Duodenal mucosa (tissue), 2 donors: ENCODE data around the gene ZSWIM8.
A peak's percentile ranks its signal among the peaks of the same experiment; 100 is the strongest.

ENCODE experiments used
- H3K27ac ChIP-seq: one replicate; pipeline ENCODE4 v1.7.0; 2013; ENCODE audit warnings: low read depth, low read length
- H3K27me3 ChIP-seq, 2 donors: one replicate each; pipeline ENCODE4 v1.7.0; 2013; ENCODE audit warnings: low read length in 2 of 2, control low read depth in 1 of 2; ENCODE audit not compliant: insufficient read depth in 2 of 2, control insufficient read depth in 1 of 2
- H3K36me3 ChIP-seq, 2 donors: one replicate each; pipeline ENCODE4 v1.7.0; 2013; ENCODE audit warnings: low read length in 2 of 2, control low read depth in 1 of 2; ENCODE audit not compliant: insufficient read depth in 2 of 2, control insufficient read depth in 1 of 2
- H3K4me1 ChIP-seq, 2 donors: one replicate each; pipeline ENCODE4 v1.7.0; 2013; ENCODE audit warnings: low read length in 2 of 2, control low read depth in 1 of 2; ENCODE audit not compliant: insufficient read depth in 2 of 2, control insufficient read depth in 1 of 2
- H3K4me3 ChIP-seq, 2 donors: one replicate each; pipeline ENCODE4 v1.7.0; 2013; ENCODE audit warnings: low read length in 2 of 2, low read depth in 1 of 2
- H3K9ac ChIP-seq, 2 donors: one replicate each; pipeline ENCODE4 v1.7.0; 2013; ENCODE audit warnings: low read length in 2 of 2, low read depth in 1 of 2
- H3K9me3 ChIP-seq, 2 donors: one replicate each; pipeline ENCODE4 v1.7.0; 2013; ENCODE audit warnings: low read length in 2 of 2, control low read depth in 1 of 2; ENCODE audit not compliant: control insufficient read depth in 1 of 2

ZSWIM8 gene

GRCh38 chr10:73813333-73813732 lies 27.9 kb downstream of the ZSWIM8 start:
- Histone ChIP-seq H3K9me3 (no peaks in the 10 kb centered on the region), H3K4me1 (peaks cover 4 to 10% of the 10 kb centered on the region in 2 donors), H3K36me3 (peaks cover 28 to 51% of the 10 kb centered on the region in 2 donors), H3K27me3 (no peaks in the 10 kb centered on the region), H3K27ac (no peak overlapping the region), H3K9ac (no peak overlapping the region), H3K4me3 (no peak overlapping the region)

- H3K4me1 ChIP-seq, result peaks cover 11 to 14% of the 10 kb centered on the region in 2 donors
- H3K9me3 ChIP-seq, result no peaks in the 10 kb centered on the region
- H3K27me3 ChIP-seq, result no peaks in the 10 kb centered on the region
- H3K9ac ChIP-seq, result no peak overlapping the region
- no peak overlapping the region for H3K27ac ChIP-seq
- H3K4me3 ChIP-seq, result no peak overlapping the region
- H3K36me3 ChIP-seq, result peaks cover 26 to 58% of the 10 kb centered on the region in 2 donors
Observed at GRCh38 chr10:73814276-73814895, 29.0 kb downstream of the ZSWIM8 start.

GRCh38 chr10:73814896-73815718 lies 29.7 kb downstream of the ZSWIM8 start:
- Histone ChIP-seq H3K4me3 (no peak overlapping the region), H3K27me3 (no peaks in the 10 kb centered on the region), H3K9me3 (no peaks in the 10 kb centered on the region), H3K9ac (no peak overlapping the region), H3K4me1 (peaks cover 16 to 18% of the 10 kb centered on the region in 2 donors), H3K27ac (no peak overlapping the region), H3K36me3 (peaks cover 26 to 61% of the 10 kb centered on the region in 2 donors)

- Histone ChIP-seq H3K36me3 (peaks cover 26 to 62% of the 10 kb centered on the region in 2 donors), H3K27ac (no peak overlapping the region), H3K9me3 (no peaks in the 10 kb centered on the region), H3K4me1 (peaks cover 13 to 16% of the 10 kb centered on the region in 2 donors), H3K27me3 (no peaks in the 10 kb centered on the region), H3K4me3 (no peak overlapping the region), H3K9ac (no peak overlapping the region)
Observed at GRCh38 chr10:73815719-73816030, 30.3 kb downstream of the ZSWIM8 start.

GRCh38 chr10:73816917-73817729 lies 31.7 kb downstream of the ZSWIM8 start:
- peaks cover 13 to 15% of the 10 kb centered on the region in 2 donors for H3K4me1 ChIP-seq
- no peak overlapping the region for H3K9ac ChIP-seq
- H3K27ac ChIP-seq, result no peak overlapping the region
- H3K9me3 ChIP-seq, result no peaks in the 10 kb centered on the region
- peaks cover 36 to 70% of the 10 kb centered on the region in 2 donors for H3K36me3 ChIP-seq
- no peaks in the 10 kb centered on the region for H3K27me3 ChIP-seq
- no peak overlapping the region for H3K4me3 ChIP-seq

GRCh38 chr10:73817826-73818225 lies 32.4 kb downstream of the ZSWIM8 start:
- no peak overlapping the region for H3K27ac ChIP-seq
- H3K4me1 ChIP-seq, result peaks cover 13 to 15% of the 10 kb centered on the region in 2 donors
- H3K9ac ChIP-seq, result no peak overlapping the region
- no peaks in the 10 kb centered on the region for H3K27me3 ChIP-seq
- H3K4me3 ChIP-seq, result no peak overlapping the region
- no peaks in the 10 kb centered on the region for H3K9me3 ChIP-seq
- H3K36me3 ChIP-seq, result peaks cover 36 to 73% of the 10 kb centered on the region in 2 donors

GRCh38 chr10:73818402-73818801 lies 33.0 kb downstream of the ZSWIM8 start:
- peaks cover 34 to 70% of the 10 kb centered on the region in 2 donors for H3K36me3 ChIP-seq
- H3K27ac ChIP-seq, result no peak overlapping the region
- H3K9ac ChIP-seq, result no peak overlapping the region

GRCh38 chr10:73819081-73819480 lies 33.7 kb downstream of the ZSWIM8 start:
- H3K4me3 ChIP-seq, result no peak overlapping the region
- H3K27me3 ChIP-seq, result no peaks in the 10 kb centered on the region
- H3K9ac ChIP-seq, result no peak overlapping the region
- H3K9me3 ChIP-seq, result no peaks in the 10 kb centered on the region
- no peak overlapping the region for H3K27ac ChIP-seq
- H3K4me1 ChIP-seq, result peaks cover 13 to 15% of the 10 kb centered on the region in 2 donors
- peaks cover 35 to 69% of the 10 kb centered on the region in 2 donors for H3K36me3 ChIP-seq

More at GRCh38 chr10:73818402-73818801, 33.0 kb downstream of the ZSWIM8 start:
- Histone ChIP-seq H3K4me1 (peaks cover 13 to 15% of the 10 kb centered on the region in 2 donors), H3K9me3 (no peaks in the 10 kb centered on the region), H3K27me3 (no peaks in the 10 kb centered on the region), H3K4me3 (no peak overlapping the region)

- Histone ChIP-seq H3K4me1 (peaks cover 13 to 15% of the 10 kb centered on the region in 2 donors), H3K36me3 (peaks cover 38 to 70% of the 10 kb centered on the region in 2 donors), H3K4me3 (peak overlapping the region in 1 of 2 donors; percentile 40), H3K9ac (no peak overlapping the region), H3K27ac (no peak overlapping the region), H3K9me3 (no peaks in the 10 kb centered on the region), H3K27me3 (no peaks in the 10 kb centered on the region)
Observed at GRCh38 chr10:73819513-73820093, 34.2 kb downstream of the ZSWIM8 start.
